Measurements from ENCODE around the gene NPRL2.
A peak's percentile ranks its signal among the peaks of the same experiment; 100 is the strongest.

NPRL2 gene

GRCh38 chr3:50303013-50303815 lies 47.4 kb downstream of the NPRL2 start, which contains the start of gene HYAL1:
TSS of gene HYAL1 (minus strand) at chr3:50303574. CDS start at chr3:50302956, 618 bp downstream.
- no peak for DNase-seq

DNA sequence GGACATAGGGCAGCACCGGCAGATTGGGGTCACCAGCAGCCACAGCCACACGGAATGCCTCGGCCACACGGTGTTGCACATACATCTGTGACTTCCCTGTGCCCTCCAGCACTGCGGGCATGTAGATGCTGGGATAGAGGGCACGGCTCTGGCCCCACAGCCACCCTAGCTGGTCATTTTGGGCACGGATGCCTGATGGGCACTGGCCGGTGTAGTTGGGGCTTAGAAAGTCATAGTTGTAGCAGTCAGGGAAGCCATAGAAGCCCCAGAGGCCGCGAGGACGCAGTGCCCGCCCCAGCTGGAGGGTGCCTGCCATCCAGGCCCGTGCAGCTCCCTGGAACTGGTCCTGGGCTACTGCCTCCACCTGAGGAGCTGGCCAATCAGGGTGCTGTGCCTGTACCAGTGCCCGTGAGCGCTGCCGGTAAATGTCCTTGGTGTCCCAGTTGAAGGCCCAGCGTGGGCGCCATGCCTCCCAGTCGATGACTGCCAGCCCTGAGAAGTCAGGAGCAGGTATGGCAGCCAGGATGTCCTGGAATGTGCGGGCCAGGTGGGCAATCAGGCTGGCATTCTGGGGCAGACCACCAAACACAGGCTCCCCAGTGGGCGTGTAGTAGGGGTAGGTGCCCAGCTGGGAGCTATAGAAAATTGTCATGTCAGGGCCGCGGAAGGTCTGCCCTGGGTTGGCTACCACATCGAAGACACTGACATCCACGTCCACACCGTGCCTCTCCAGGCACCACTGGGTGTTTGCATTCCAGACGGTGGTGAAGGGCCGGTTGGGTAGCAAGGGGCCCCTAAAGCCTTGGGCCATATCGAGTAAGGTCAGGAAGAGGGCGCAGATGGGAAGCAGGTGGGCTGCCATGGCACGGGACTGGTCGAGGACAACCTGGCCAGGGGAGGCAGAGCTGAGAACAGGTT lies 48.2 kb downstream of the NPRL2 start:
- no peak for DNase-seq

DNA sequence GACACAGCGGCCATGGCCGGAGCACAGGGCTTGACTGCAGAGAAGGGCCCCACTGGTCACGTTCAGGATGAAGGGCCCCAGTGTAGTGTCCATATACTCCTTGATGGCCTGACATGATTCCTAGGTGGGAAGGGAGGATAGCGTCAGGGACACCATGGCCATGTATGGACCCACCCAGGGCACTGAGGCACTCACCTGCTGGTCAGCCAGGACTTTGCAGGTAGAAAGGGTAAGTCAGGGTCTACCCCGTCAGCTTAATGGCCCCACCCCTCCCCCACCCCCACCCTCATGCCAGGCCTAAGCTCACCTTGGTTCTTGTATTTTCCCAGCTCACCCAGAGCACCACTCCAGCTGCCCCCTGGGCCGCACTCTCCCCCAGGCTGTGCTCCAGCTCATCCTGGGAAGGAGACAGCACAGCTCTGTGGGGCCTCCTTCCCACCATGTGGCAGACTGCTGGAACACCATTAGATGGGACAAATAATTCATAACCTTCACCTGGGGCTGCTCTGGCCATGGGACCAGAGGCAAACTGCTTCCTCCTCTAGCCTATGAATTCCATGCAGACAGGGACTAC lies 49.8 kb downstream of the NPRL2 start:
- DNase-seq = no peak

DNA sequence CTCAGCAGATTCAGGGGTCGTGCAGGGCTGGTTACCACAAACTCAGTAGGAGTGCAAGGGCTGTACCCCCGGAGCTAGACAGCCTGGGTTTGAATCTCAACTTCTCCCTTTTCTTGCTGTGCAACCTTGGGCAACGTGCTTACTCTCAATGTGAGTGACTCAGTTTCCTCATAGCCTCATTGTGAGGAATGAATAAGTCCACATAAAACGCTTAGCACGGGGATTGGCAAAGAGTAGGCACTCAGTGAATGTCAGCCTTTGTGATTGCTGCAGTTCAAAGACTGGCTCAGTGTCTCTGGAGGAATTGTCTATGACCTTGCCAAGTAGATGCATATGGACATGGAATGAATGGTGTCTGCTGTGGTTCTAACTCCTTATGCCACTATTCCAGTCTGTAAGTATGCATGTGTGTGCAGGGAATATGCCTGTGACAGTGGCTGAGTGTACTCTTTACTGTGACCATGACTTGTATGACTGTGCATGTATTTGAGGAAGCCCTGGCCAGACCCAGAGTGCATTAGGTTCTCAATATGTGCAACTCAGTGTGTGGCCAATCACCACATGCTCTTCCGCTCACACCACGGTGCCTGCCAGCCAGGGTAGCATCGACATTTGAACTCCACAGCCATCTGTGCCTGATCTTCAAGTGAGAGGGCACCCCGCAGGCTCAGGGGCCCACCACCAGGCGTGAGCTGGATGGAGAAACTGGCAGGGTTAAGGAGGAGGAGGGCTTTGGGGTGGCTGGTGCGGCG lies 50.5 kb downstream of the NPRL2 start:
- no peak for DNase-seq

- DNase-seq = no peak
These were observed 51.0 kb downstream of the NPRL2 start for GRCh38 chr3:50299638-50299928.

DNA sequence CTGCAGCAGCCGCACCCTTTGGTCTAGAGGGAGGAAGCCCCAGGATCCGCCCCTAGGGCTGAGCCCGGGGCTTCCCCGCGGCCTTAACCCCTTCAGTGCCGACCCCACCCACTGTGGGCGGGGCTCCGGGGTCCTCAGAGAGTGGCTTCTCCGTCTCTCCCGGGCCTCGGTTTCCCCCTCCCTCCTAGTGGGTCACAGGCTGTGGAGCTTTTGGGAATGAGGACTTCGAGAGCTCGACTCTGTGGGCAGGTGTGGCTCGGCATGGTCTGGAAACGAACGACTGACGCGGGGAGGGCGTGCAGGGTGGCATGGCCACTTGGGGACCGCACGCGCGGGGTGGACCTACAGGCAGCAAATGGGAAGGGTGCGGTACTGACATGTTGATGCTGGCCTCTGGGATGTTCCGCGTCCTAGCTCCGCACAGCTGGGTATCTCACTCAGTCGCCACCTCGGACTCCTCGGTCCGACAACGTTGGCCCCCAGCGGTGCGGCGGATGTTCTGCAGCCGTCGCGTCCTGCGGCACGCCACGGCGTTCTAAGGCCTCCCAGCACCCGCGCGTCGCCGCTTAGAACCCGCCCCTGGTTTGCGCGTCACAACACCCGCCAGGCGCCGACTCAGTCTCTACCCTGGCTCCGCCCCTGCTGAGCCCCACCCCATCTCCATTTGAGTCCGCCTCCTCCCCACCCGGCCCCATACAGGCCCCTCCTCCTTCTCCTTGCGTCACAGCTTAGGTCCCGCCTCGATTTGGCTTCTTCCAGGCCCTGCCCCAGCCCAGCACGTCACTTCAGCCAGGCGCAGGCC lies 51.5 kb downstream of the NPRL2 start, which contains the start of the genes HYAL3 and NAA80:
Gene HYAL3 (minus strand): TSS at position 570 of the 802 bp plus-strand sequence. CDS start 3,803 bp downstream, outside the sequence.
Gene NAA80 (minus strand): TSS at position 570 of the 802 bp plus-strand sequence. CDS start 1,942 bp downstream, outside the sequence.
- peak; percentile 98 for DNase-seq

GRCh38 chr3:50297896-50298725 lies 52.5 kb downstream of the NPRL2 start:
- no peak for DNase-seq

GRCh38 chr3:50297384-50297775 lies 53.2 kb downstream of the NPRL2 start:
- no peak for DNase-seq

All from activated CD8-positive, alpha-beta memory T cell treated with anti-CD3 and anti-CD28 coated beads, Interleukin-2, amount 50 U/mL, for 48 hours (primary cell).